Measurements from ENCODE around the gene TM2D3.
A peak's percentile ranks its signal among the peaks of the same experiment; 100 is the strongest.
"Not testable (repeated sequence)": the region's sequence is repeated elsewhere in the genome, so short reads cannot be mapped to it uniquely, and the experiment has no call there.

The TM2D3 gene

DNA sequence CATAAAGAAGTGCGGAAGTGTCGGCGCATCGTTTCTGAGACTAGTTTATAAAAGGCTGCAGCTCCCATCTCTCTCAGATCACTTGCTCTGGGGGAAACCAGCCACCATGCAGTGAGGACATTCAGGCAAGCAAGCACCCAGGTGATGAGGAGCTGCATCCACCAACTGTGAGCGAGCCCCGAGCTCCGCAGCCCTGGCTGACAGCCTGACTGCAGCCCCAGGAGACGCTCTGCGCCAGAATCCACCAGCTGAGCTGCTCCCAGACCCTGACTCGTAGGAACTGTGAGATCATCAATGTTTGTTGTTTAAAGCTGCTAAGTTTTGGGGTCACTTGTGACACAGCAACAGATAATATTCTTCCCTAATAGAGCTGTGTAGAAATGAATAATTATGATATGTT is 5.0 kb upstream of the TM2D3 start:
- no peak for DNase-seq (ENCODE audit: low spot score)

DNA sequence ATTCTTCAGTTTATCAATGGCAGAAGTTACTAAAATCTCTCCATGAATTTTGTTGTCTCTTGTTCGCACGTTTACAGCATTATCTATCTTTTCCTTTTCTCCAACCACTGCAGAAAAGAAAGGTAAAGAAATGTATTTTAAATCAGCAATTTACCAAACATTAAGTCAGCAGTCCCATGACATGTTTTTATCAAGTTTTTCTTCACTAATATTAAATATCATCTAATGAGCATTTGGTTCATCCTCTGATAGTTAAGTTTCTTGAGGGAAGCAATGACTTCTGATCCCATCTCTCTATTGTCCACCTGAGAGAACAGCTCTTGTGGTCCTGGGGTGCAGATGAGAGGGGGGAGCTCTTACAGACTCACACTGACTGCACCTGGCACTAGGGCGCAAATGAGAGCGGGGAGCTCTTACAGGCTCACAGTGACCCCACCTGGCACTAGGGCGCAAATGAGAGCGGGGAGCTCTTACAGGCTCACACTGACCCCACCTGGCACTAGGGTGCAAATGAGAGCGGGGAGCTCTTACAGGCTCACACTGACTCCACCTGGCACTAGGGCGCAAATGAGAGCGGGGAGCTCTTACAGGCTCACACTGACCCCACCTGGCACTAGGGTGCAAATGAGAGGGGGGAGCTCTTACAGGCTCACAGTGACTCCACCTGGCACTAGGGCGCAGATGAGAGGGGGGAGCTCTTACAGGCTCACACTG is 2.6 kb upstream of the TM2D3 start:
- not testable (repeated sequence) for DNase-seq (ENCODE audit: low spot score)

DNA sequence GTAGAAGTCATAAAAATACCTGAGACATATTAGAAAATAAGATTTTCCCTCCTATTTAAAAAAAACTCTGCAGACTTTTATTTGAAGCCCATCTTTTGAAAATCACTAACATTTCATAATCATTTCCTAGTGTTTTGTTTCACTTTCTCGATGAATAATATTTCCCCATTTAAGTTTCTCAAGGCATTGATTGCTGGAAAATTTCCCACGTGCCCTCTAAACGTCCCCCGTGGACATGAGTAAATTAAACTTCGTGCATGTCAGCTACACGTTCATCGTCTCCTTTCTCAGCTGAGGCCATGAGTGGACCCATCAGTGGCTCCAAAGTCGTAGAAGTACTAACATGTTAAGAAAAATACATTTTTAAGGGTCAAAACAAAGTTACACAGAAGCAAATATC is 2.0 kb upstream of the TM2D3 start:
- DNase-seq (ENCODE audit: low spot score) = no peak

DNA sequence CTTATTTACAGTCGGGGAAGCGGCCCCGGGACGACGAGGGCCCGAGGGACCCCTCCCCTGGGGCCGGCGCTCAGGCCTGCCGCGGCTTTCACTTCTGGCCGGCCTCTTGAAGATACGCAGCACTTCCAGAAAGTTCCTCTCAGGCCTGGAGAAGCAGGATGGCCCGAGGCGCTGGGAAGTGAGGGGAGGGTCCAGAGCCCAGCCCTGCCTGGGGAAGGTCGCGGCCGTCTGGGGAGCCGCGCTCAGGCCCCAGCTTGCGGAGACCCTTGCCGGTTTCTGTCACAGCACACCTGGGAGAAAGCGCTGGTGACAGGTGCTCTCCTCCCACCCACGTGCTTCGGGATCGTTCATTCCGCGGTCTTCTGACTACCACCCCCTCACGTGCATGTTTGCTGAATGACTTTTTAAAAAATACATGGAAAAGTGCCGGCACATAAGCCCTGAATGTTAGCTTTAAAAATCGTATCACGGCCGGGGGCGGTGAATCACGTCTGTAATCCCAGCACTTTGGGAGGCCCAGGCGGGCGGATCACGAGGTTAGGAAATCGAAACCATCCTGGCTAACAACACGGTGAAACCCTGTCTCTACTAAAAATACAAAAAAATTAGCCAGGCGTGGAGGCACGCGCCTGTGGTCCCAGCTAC is 727 bp upstream of the TM2D3 start:
- no peak for DNase-seq (ENCODE audit: low spot score)

DNA sequence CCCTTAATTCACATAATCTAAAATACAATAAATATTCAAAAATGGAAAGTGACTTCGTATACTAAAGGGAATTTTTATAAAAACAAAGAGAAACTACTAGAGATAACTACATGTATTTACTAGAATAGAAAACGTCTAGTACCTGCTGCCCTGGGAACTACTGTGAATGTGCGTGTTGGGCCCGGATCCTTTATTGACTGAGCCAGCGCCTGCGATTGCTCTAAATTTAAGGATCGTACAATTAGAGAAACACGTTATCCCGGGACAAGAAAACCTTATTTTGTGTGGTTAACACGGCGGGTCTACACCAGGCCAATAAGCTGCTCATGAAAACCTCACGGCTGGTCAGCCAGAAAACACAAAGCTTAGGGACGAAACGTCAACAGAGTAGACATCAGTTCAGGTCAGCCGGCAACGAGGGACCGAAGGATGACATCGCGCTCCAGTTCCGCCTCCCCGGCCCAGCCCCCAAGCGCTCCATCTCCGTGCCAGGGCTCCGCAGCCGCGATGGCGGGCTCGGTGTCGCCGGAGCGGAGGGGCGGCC is 555 bp downstream of the TM2D3 start:
- DNase-seq (ENCODE audit: low spot score) = no peak

DNA sequence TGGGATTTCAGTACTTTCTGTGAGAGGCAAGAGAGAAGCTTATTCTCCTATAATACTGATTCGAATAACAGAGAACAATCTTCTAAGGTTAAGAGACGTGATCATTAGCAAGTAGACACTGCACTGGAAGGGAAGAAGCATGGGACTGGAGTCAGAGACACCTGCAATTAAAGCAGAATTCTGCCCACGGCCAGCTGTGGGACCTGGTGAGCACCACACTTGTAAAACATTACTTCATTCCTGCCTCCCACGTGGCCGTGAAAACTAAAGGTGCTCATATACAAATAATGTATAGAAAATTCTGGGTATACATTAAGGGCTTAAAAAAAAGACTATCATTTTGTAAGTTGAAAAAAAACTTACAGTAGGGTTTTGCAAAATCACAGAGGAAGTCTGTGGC is 2.0 kb downstream of the TM2D3 start:
- DNase-seq (ENCODE audit: low spot score) = no peak

DNA sequence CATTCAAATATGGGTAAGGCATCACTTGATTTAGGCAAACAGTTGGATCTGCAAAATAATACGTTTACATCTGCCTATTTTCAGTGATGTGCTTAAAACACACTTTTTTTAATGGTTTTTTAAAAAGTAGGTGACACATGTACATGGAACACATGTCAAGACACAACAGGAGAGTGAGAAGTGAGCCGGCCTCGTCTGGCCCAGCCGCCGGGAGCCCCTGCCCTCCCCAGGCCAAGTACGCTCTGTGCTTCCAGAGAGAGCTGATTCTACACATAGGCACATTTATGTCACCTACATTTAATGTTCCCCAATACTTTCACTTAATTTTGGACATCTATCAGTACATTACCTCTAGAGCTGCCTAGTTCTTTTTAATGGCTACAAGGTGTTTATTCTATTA is 3.8 kb downstream of the TM2D3 start:
- no peak for DNase-seq (ENCODE audit: low spot score)

DNA sequence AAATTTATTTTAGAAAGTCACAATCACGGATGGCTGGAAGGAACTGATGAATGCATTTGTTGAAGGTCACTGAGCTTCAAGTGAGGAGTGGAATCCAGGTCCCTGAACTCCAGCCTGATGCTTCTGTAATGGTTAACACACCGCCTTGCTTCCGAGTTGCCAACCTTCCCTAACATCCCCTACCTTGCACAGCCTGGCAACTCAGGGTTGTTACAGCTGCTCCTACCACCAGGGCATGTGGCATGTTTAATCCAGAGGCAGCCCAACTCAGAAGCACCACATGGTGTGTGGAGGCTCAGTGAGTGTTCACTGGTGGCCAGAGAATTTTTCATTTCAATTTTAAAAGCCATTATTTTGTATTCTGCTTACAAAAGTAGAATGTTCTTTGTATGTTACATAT is 4.9 kb downstream of the TM2D3 start:
- no peak for DNase-seq (ENCODE audit: low spot score)

DNA sequence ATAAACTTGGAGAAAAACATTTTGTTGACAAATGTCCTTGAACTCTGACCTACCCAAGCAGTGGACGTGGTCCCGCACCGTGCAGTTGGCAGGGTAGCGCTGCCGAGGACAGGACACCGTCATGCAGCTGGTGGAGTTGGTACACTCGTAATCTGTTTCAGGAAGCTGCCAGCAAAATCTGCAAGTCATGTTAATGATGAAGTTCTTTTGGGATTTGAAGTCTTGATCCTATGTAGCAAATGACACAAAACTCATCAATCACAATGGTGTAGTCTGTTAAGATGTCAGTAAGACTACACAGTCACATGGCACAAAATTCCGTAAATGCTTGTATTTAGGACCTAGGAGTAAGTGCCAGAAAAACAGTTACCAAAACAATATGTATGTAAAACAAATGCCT is 5.5 kb downstream of the TM2D3 start:
- DNase-seq (ENCODE audit: low spot score) = no peak

DNA sequence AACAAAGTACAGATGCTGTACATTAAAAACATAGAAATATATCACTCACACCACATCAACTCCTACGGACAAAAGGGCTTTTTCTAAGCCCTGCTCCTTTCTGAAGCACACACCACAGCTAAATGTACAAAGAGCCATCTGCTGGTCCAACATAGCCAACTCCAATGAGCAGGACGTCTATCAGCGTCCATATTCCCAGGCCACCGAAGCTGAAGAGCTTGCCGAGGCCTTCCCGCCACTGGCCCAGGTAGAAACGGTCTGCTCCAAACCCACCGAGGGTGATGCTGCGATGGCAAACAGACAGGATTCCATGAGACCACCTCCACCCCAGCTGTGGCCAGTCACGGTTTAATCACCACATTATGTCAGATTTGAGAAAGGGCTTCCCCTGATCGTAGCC is 9.8 kb downstream of the TM2D3 start:
- no peak for DNase-seq (ENCODE audit: low spot score)

DNA sequence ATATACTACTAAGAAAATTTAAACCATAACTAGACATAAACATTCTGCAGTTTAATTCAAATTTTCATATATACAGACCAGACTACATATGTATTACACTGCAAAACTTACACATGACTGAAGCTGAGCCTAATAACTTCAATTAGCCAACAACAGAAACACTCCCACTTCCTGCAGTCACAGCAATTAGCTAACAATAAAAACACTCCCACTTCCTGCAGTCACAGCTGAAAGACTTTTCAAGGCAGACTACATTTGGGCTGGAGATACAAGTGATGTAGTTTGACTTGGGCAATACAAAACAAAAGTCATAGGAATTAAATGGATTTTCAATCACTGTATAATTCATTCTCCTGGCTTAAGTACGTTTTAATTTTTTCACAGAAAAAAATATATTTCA is 10.3 kb downstream of the TM2D3 start:
- DNase-seq (ENCODE audit: low spot score) = no peak

DNA sequence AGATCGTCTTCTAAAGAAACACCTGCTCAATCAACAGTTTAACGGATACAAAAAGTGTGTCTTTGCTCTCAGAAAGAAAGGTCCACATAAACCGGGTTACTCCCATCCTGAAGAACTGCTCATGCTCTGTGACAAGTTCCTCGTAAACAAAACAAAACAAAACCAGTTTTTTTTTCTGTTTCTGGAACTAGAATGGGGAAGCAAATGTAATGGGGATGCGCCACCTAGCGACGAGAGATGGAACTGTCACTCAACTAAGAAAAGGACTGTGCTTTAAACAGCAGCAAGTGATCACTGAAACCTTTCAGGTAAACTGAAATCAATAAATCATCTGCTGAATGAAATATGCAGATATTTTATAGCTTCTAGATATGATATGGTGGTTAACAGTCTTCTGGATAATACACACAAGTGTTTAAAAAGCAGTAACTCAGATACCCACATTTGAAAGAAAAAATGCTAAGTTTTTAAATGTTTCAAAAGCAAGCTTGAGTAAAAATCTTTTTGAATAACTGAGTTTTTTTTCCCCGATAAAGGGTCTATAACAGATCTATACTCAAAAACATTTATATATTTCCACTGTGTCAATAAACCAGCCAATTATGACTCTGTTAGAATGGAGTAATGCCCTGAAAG is 10.9 kb downstream of the TM2D3 start:
- peak; percentile 47 for DNase-seq (ENCODE audit: low spot score)

DNA sequence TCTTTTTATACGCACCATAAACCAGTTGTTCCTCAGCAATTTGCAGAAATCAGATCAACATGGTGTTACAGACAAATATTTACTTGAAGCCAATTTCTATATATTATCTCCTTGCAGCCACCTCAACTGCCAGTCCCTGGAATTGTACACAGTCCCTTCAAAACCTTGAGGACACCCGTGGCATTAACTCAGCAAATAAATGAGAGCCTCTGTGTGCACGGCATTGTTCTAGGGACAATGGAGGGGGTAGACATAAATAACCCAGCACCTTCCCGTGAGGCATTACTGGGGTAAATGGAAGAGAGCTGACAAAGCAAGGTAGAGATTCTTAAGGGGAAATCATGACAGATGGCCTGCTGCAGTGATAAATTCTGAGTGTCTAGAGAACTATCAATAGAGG is 12.5 kb downstream of the TM2D3 start:
- no peak for DNase-seq (ENCODE audit: low spot score)

DNA sequence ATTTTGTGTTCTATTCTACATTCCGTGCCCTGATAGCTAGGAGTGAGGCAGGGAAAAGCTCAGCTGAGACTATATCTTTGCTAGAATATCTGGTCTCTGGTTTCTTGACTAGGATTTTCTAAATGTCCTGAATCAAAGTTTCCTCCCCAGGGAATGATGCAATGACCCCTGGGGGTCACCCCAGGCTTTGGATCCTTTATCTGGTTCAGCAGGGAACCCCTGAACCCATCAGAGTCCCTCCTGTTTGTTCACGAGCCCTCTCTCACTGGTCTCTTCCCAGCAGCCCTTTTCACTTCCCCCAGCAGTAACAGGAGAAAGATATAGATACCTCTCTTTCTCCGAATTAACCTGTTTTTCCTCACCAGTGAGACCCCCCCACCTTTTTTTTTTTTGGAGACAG is 14.3 kb downstream of the TM2D3 start:
- DNase-seq (ENCODE audit: low spot score) = no peak

DNA sequence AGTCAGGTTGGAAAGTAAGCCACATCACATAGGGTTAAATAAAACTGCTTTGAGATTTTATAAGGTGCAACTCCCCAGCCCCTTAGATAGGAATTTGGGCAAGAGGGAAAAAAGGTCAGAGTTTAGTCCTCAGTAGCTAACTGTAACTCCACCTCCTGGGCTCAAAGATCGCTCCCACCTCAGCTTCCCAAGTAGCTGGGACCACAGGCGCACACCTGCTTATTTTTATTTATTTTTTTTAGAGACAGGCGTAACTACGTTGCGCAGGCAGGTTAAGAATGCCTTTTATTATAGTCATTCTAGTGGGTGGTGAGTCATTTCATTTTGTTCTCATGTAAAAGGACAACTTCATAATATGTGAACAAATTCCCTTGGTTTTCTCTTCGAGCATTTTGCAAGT is 14.7 kb downstream of the TM2D3 start:
- DNase-seq (ENCODE audit: low spot score) = no peak

DNA sequence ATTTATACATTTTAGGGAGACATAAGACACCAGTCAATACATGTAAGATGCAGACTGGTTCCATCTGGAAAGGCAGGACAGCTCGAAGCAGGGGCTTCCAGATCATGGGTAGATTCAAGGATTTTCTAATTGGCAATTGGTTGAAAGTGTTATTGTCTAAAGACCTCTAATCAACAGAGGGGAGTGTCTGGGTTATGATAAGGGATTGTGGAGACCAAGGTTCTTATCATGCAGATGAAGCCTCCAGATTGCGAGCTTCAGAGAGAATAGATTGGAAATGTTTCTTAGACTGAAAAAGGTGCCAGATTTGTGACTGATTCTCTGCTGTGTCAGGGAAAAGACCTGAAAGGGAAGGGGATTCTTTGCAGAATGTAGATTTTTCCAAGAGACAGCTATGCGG is 15.1 kb downstream of the TM2D3 start:
- no peak for DNase-seq (ENCODE audit: low spot score)

DNA sequence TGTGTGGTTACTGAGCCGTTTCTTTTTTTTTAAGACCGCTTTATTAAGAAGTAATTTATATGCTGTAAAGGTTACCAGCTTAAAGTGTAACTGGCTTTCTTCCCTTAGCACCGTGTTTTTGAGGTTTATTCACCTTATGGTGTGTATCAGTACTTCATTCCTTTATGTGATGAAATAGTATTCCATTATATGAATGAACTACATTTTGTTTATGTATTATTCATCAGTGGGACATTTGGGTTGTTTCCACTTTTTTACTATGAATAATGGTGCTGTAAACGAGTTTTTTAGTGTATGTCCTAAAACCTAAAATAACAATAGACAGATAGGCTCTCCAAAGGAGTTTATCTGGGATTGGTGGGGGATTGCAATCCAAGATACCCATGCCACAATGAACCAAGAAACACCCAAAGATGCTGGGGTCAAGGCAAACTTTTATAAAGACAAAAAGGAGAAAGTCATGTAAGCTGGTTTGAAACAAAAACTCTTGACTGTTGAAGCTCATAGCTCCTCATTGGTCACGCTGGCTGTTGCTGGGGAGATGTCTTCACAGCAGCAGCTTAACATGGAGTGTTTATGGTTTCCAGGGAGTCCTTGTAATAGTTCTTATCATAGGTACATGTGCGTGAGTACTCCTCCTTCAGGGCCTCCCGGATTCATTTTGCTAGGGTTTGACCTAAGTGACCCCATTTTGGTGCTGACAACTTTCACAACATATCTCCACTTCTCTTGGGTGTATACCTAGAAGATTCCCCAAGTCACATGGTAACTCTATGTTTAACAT is 16.0 kb downstream of the TM2D3 start:
- DNase-seq (ENCODE audit: low spot score) = no peak

DNA sequence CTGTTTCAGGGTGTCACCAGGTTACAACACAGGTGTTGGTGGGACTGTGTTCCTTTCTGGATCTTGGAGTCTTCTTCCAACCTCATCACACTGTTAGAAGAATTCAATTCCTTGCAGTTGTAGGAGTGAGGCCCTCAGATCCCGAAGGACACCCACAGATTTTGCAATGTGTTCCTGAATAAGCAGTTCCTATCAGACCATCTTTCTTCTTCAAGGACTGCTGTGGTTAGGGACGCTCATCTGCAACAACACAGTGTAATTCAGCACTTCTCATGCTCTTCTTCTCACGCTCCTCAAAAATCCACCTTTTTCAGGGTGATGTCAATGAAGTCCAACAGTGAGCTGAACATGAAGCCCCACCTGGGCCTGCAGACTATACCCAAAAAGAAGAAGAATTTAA is 18.8 kb downstream of the TM2D3 start:
- no peak for DNase-seq (ENCODE audit: low spot score)

DNA sequence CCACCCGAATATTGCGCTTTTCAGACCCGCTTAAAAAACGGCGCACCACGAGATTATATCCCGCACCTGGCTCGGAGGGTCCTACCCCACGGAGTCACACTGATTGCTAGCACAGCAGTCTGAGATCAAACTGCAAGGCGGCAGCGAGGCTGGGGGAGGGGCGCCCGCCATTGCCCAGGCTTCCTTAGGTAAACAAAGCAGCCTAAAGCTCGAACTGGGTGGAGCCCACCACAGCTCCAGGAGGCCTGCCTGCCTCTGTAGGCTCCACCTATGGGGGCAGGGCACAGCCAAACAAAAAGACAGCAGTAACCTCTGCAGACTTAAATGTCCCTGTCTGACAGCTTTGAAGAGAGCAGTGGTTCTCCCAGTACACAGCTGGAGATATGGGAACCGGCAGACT is 25.5 kb downstream of the TM2D3 start:
- not testable (repeated sequence) for DNase-seq (ENCODE audit: low spot score)

DNA sequence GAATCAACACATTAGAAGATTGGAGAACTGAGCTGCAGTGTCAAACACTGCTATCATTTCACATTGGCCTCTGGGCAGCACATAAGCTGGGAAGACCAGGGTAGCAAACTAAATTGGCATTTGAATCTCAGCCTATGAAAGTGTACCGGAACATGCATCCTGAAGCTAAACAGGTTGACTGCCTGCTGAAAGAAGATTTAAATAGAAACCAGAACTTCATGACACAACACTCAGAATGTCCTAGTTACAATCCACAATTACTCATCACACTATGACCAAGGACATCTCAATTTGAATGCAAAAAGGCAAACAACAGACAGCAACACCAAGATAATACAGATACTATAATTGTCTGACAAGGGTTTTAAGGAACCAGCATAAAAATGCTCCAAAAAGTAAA is 26.2 kb downstream of the TM2D3 start:
- no peak for DNase-seq (ENCODE audit: low spot score)

DNA sequence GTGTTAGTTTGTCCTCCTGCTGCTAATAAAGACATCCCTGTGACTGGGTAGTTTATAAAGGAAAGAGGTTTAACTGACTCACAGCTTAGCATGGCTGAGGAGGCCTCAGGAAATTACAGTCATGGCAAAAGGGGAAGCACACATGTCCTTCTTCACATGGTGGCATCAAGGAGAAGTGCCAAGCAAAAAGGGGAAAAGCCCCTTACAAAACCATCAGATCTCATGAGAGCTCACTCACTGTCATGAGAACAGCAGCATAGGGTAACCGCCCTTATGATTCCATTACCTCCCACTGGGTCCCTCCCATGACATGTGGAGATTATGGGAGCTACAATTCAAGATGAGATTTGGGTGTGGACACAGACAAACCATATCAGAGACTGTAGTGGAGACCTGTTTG is 27.0 kb downstream of the TM2D3 start:
- DNase-seq (ENCODE audit: low spot score) = no peak

Measured in AG08396 (cell line).